ENCODE measurements around the gene GALM. TPM values are rescaled to one million over a fixed set of nuclear protein-coding genes. Genes with fewer than 3 reads are reported as not detected.

GALM gene
- polyA plus RNA-seq, 1 donor (not counting 4 experiments of a cell fraction or from before 2014, with no cell fraction given): 1.2 TPM

DNA sequence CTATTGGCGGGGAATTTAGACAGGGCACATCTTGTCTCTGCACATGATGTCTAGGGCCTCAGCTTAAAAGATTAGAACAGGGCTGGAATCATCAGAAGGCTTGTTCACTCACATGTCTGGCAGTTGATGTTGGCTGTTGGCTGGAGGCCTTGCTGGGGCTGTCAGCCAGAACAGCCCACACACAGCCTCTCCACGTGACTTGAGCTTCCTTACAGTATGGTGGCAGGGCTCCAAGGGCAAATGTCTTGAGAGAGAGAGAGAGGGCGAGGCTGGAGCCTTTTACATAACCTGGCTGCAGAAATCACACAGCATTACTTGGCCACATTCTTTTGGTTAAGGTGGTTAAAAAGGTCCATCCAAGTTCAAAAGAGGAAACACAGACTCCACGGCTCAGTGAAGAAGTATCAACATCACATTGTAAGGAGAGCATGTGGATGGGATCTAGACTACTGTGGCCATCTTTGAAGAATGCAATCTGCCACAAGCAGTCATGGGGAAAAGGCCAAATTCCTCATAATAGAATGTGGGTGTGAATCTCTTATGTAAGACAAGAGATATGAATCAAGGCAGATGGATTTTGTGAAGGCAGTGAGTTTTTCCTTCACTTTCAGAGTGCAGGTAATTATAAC is 54.8 kb downstream of the GALM start:
- FAIRE-seq (no peak), DNase-seq (ENCODE audit: low read depth, low spot score) (no peak)
- no peaks in the 10 kb centered on the region for H4K20me1 ChIP-seq (ENCODE audit: control insufficient read depth, extremely low read depth, insufficient read depth, low read length)
- no peak overlapping the region for H3K27ac ChIP-seq (ENCODE audit: control insufficient read depth, insufficient read depth, low read length)
- peaks cover 7% of the 10 kb centered on the region for H3K4me1 ChIP-seq (ENCODE audit: control insufficient read depth, extremely low read depth, insufficient read depth, low read length)
- no peaks in the 10 kb centered on the region for H3K27me3 ChIP-seq (ENCODE audit: control insufficient read depth, extremely low read depth, insufficient read depth, low read length)
- TF ChIP-seq EZH2 (IDR thresholded peaks at IDR 0.05; ENCODE audit: low read length) (no peak), CTCF (optimal IDR thresholded peaks at IDR 0.05 in 1 of 3, IDR thresholded peaks at IDR 0.05 in 1 of 3, conservative IDR thresholded peaks at IDR 0.05 in 1 of 3; ENCODE audit: extremely low read depth in 1 of 3, insufficient read depth in 2 of 3, low read length in 3 of 3) (no peak)
- H2AFZ ChIP-seq (ENCODE audit: control insufficient read depth, low read length): peak overlapping the region; percentile 69
- dilution Hi-C loops (cut with MboI; ENCODE audit: extremely low pct_ligation_motif_present, low sequenced_read_pairs): loop anchor here (25.0 kb wide), 1 partner anchor 108 kb away; the partner anchor contains the start of gene HNRNPLL
- no peaks in the 10 kb centered on the region for H3K9me1 ChIP-seq (ENCODE audit: control insufficient read depth, extremely low read depth, insufficient read depth, low read length)
- H3K4me3 ChIP-seq (ENCODE audit: control insufficient read depth in 2 of 3, extremely low read depth in 1 of 3, insufficient read depth in 2 of 3, low read depth in 1 of 3, low read length in 3 of 3): no peak overlapping the region
- H3K36me3 ChIP-seq (ENCODE audit: control insufficient read depth in 2 of 2, extremely low read depth in 1 of 2, insufficient read depth in 2 of 2, low read length in 2 of 2): no peaks in the 10 kb centered on the region
- no peak overlapping the region for H3K4me2 ChIP-seq (ENCODE audit: control insufficient read depth, extremely low read depth, insufficient read depth, low read depth, low read length)
- H3K79me2 ChIP-seq (ENCODE audit: control insufficient read depth, insufficient read depth, low read length): no peaks in the 10 kb centered on the region
- no peak overlapping the region for H3K9ac ChIP-seq (ENCODE audit: control insufficient read depth, extremely low read depth, insufficient read depth, low read length)
- no peaks in the 10 kb centered on the region for H3K9me3 ChIP-seq (ENCODE audit: control insufficient read depth, low read depth, low read length)

DNA sequence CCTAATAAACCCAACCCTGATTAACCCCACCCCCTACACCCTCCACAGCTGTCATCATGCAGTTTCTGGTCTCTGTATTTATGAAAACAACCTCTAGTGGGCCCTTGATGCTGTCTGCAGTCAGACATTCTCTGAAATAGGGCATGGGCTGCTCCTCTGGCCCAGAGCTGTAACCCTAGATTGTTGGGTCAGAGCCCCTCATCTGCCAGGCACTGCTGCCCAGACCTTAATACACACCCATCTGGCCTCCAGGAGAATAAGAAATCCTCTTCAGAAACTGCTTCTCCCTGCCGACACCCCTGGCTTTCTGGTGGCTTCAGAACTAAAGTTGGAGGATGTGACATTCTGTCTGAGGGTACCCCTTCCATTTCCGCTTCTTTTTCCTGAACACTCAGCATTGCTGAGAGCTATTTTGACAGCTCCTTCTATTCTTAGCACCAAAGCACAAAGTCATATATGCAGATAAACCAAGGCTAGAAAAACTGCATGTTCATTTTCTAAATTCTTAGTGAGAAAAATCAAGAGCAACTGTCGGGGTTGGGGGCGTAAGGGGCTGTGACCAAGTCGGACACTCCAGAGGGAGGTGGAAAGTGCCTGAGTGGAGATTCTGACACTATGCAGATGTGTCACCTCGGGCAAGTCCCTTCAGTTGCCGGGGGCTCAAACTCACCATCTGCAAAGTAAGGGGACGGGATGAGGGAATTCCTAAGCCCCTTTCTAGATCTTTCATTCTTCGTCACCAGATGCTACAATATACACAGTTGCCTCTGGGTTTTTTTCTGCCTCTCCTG is 56.6 kb downstream of the GALM start:
- no peaks in the 10 kb centered on the region for H3K27me3 ChIP-seq (ENCODE audit: control insufficient read depth, extremely low read depth, insufficient read depth, low read length)
- TF ChIP-seq EZH2 (IDR thresholded peaks at IDR 0.05; ENCODE audit: low read length): no peak
- TF ChIP-seq CTCF (optimal IDR thresholded peaks at IDR 0.05 in 1 of 3, IDR thresholded peaks at IDR 0.05 in 1 of 3, conservative IDR thresholded peaks at IDR 0.05 in 1 of 3; ENCODE audit: extremely low read depth in 1 of 3, insufficient read depth in 2 of 3, low read length in 3 of 3): no peak
- no peak overlapping the region for H3K27ac ChIP-seq (ENCODE audit: control insufficient read depth, insufficient read depth, low read length)
- DNase-seq (ENCODE audit: low read depth, low spot score): no peak
- H3K4me3 ChIP-seq (ENCODE audit: control insufficient read depth in 2 of 3, extremely low read depth in 1 of 3, insufficient read depth in 2 of 3, low read depth in 1 of 3, low read length in 3 of 3): no peak overlapping the region
- H3K9me1 ChIP-seq (ENCODE audit: control insufficient read depth, extremely low read depth, insufficient read depth, low read length): no peaks in the 10 kb centered on the region
- dilution Hi-C loops (cut with MboI; ENCODE audit: extremely low pct_ligation_motif_present, low sequenced_read_pairs): loop anchor here (25.0 kb wide), 1 partner anchor 110 kb away; the partner anchor contains the start of gene HNRNPLL
- H2AFZ ChIP-seq (ENCODE audit: control insufficient read depth, low read length): no peak overlapping the region
- FAIRE-seq: no peak
- no peaks in the 10 kb centered on the region for H3K9me3 ChIP-seq (ENCODE audit: control insufficient read depth, low read depth, low read length)
- H3K4me1 ChIP-seq (ENCODE audit: control insufficient read depth, extremely low read depth, insufficient read depth, low read length): peaks cover 7% of the 10 kb centered on the region
- H3K36me3 ChIP-seq (ENCODE audit: control insufficient read depth in 2 of 2, extremely low read depth in 1 of 2, insufficient read depth in 2 of 2, low read length in 2 of 2): no peaks in the 10 kb centered on the region
- H3K9ac ChIP-seq (ENCODE audit: control insufficient read depth, extremely low read depth, insufficient read depth, low read length): no peak overlapping the region
- no peak overlapping the region for H3K4me2 ChIP-seq (ENCODE audit: control insufficient read depth, extremely low read depth, insufficient read depth, low read depth, low read length)
- no peaks in the 10 kb centered on the region for H3K79me2 ChIP-seq (ENCODE audit: control insufficient read depth, insufficient read depth, low read length)
- H4K20me1 ChIP-seq (ENCODE audit: control insufficient read depth, extremely low read depth, insufficient read depth, low read length): no peaks in the 10 kb centered on the region
